ENCODE data around the gene PCDH9.

Gene PCDH9

GRCh38 chr13:66501181-66501580 is 729.0 kb downstream of the PCDH9 start:
- TF ChIP-seq CTCF (IDR thresholded peaks at IDR 0.05; ENCODE audit: borderline replicate concordance, control extremely low read depth, extremely low read depth, insufficient read depth, missing control alignments): no peak
- no peak for DNase-seq (ENCODE audit: low spot score)
- in situ Hi-C loops (cut with MboI; ENCODE audit: low sequenced_read_pairs, unreplicated experiment): no loop called here

DNA sequence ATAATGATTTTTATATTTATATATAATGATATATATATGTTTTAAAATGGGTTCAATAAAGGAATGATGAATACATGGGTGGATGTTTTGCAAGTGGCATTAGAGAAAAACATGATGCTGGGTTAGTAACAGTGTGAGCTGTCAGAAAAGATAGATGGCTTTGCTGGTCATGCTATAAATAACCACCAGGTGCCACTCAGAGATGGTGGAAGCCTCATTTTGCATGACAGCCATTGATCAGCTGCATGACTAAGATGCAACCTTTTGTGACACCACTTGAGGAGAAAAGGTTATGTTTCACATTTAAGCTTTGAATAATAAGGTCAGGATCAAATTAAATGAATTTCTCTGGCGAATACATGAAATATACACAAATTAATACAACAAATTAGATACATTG is 737.7 kb downstream of the PCDH9 start:
- no peak for TF ChIP-seq CTCF (IDR thresholded peaks at IDR 0.05; ENCODE audit: borderline replicate concordance, control extremely low read depth, extremely low read depth, insufficient read depth, missing control alignments)
- no peak for DNase-seq (ENCODE audit: low spot score)
- in situ Hi-C loops (cut with MboI; ENCODE audit: low sequenced_read_pairs, unreplicated experiment): no loop called here

DNA sequence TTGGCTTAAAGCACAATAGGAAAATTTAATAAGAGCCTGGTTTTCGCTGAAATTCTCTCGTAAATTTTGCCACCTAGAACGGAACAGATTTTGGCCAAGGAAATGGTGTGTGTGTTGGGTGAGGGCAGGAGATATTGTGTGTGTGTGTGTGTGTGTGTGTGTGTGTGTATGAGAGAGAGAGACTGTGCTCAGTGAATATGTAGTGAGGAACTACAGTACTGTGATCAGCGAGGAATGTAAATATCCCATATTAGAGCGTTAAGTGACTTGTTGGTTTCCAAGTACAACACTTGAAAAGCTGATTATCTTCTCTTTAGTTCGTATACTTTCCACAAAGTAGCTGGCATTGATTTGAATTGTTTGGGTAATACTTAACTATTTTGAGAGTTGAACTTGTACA is 738.9 kb downstream of the PCDH9 start:
- in situ Hi-C loops (cut with MboI; ENCODE audit: low sequenced_read_pairs, unreplicated experiment): no loop called here
- no peak for DNase-seq (ENCODE audit: low spot score)
- TF ChIP-seq CTCF (IDR thresholded peaks at IDR 0.05; ENCODE audit: borderline replicate concordance, control extremely low read depth, extremely low read depth, insufficient read depth, missing control alignments): no peak

DNA sequence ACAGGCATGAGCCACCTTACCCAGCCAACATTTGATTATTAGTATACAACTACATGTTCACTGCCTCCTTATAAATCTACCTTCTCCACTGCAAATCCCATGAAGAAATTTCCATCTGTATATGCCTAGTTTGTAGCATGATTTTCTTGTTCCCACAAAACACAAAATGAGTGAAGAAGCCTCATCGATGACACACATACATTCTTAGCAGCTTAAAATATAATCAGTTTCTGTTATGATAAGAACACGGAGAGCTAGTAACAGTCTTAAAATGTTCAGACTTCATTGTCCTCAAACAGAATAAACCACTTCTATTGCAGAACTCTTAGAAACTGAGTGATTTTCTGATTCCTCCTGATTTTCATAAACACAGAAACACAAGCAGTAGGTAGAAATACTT is 740.5 kb downstream of the PCDH9 start:
- in situ Hi-C loops (cut with MboI; ENCODE audit: low sequenced_read_pairs, unreplicated experiment): no loop called here
- DNase-seq (ENCODE audit: low spot score): no peak
- TF ChIP-seq CTCF (IDR thresholded peaks at IDR 0.05; ENCODE audit: borderline replicate concordance, control extremely low read depth, extremely low read depth, insufficient read depth, missing control alignments): no peak

GRCh38 chr13:66489172-66489571 is 741.0 kb downstream of the PCDH9 start:
- DNase-seq (ENCODE audit: low spot score): no peak
- TF ChIP-seq CTCF (IDR thresholded peaks at IDR 0.05; ENCODE audit: borderline replicate concordance, control extremely low read depth, extremely low read depth, insufficient read depth, missing control alignments): no peak
- in situ Hi-C loops (cut with MboI; ENCODE audit: low sequenced_read_pairs, unreplicated experiment): no loop called here

GRCh38 chr13:66483712-66484111 is 746.4 kb downstream of the PCDH9 start:
- no peak for DNase-seq (ENCODE audit: low spot score)
- no peak for TF ChIP-seq CTCF (IDR thresholded peaks at IDR 0.05; ENCODE audit: borderline replicate concordance, control extremely low read depth, extremely low read depth, insufficient read depth, missing control alignments)
- in situ Hi-C loops (cut with MboI; ENCODE audit: low sequenced_read_pairs, unreplicated experiment): no loop called here

- in situ Hi-C loops (cut with MboI; ENCODE audit: low sequenced_read_pairs, unreplicated experiment): no loop called here
These were observed 747.3 kb downstream of the PCDH9 start for GRCh38 chr13:66482836-66483235.

More at GRCh38 chr13:66482836-66483235, 747.3 kb downstream of the PCDH9 start:
- DNase-seq (ENCODE audit: low spot score): no peak
- TF ChIP-seq CTCF (IDR thresholded peaks at IDR 0.05; ENCODE audit: borderline replicate concordance, control extremely low read depth, extremely low read depth, insufficient read depth, missing control alignments): no peak

All from GM13976 (cell line).